Measurements from ENCODE around the gene TMC6. TPM values are rescaled to one million over a fixed set of nuclear protein-coding genes. Genes with fewer than 3 reads are reported as not detected.

TMC6 gene
- total RNA-seq, 2 experiments from 2014 or later = 124 to 258 TPM

- H3K27ac ChIP-seq (ENCODE audit: low read depth, low read length, poor library complexity, severe bottlenecking) = no peak overlapping the region
- CTCF ChIA-PET (ENCODE audit: unreplicated experiment) = no interaction called here
- no peak overlapping the region for H3K4me3 ChIP-seq (ENCODE audit: low read depth, low read length, poor library complexity, severe bottlenecking)
- peaks cover 50% of the 10 kb centered on the region for H3K36me3 ChIP-seq (ENCODE audit: insufficient read depth, low read length)
- no peak overlapping the region for H2AFZ ChIP-seq (ENCODE audit: low read length)
- intact Hi-C loops (cut with micrococcal nuclease; ENCODE audit: unreplicated experiment) = no loop called here
- no peaks in the 10 kb centered on the region for H3K79me2 ChIP-seq (ENCODE audit: insufficient read depth, low read depth, low read length)
- BruUV-seq (replicated peaks) = no TSS peak
- H3K4me1 ChIP-seq (ENCODE audit: insufficient read depth, low read length, poor library complexity, severe bottlenecking) = no peaks in the 10 kb centered on the region
- no peak overlapping the region for H3K4me2 ChIP-seq (ENCODE audit: low read length)
- H3K9me3 ChIP-seq (ENCODE audit: low read length) = no peaks in the 10 kb centered on the region
- no peak for TF ChIP-seq EZH2phosphoT487 (IDR thresholded peaks at IDR 0.05; ENCODE audit: borderline replicate concordance, low read depth, low read length)
- TF ChIP-seq, protein P1, sequence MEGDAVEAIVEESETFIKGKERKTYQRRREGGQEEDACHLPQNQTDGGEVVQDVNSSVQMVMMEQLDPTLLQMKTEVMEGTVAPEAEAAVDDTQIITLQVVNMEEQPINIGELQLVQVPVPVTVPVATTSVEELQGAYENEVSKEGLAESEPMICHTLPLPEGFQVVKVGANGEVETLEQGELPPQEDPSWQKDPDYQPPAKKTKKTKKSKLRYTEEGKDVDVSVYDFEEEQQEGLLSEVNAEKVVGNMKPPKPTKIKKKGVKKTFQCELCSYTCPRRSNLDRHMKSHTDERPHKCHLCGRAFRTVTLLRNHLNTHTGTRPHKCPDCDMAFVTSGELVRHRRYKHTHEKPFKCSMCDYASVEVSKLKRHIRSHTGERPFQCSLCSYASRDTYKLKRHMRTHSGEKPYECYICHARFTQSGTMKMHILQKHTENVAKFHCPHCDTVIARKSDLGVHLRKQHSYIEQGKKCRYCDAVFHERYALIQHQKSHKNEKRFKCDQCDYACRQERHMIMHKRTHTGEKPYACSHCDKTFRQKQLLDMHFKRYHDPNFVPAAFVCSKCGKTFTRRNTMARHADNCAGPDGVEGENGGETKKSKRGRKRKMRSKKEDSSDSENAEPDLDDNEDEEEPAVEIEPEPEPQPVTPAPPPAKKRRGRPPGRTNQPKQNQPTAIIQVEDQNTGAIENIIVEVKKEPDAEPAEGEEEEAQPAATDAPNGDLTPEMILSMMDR (conservative IDR thresholded peaks at IDR 0.05; ENCODE audit: low read length) = no peak
- DNase-seq (ENCODE audit: low spot score) = no peak
- POLR2A ChIA-PET = interaction anchor here (0.7 to 1.1 kb wide), 3 partner anchors 15 to 72 kb away, joined by 3 to 4 read pairs (median 3); partner anchors contain the start of genes TK1 and TMC8
- no peaks in the 10 kb centered on the region for H4K20me1 ChIP-seq (ENCODE audit: insufficient read depth, low read length)
- no peaks in the 10 kb centered on the region for H3K9me2 ChIP-seq (ENCODE audit: insufficient read depth, low read length)
Measured at GRCh38 chr17:78114831-78115723, 13.5 kb downstream of the TMC6 start.

- no peak overlapping the region for H3K4me2 ChIP-seq (ENCODE audit: low read length)
- CTCF ChIA-PET (ENCODE audit: unreplicated experiment) = interaction anchor here (1.6 kb wide), 1 partner anchor 13 kb away, joined by 5 read pairs; no protein-coding TSS in a partner anchor
- H3K4me3 ChIP-seq (ENCODE audit: low read depth, low read length, poor library complexity, severe bottlenecking) = no peak overlapping the region
- intact Hi-C loops (cut with micrococcal nuclease; ENCODE audit: unreplicated experiment) = loop anchor here (2.0 kb wide), 1 partner anchor 29 kb away; no protein-coding TSS in a partner anchor
- TF ChIP-seq EZH2phosphoT487 (IDR thresholded peaks at IDR 0.05; ENCODE audit: borderline replicate concordance, low read depth, low read length) = no peak
- TF ChIP-seq, protein P1 (conservative IDR thresholded peaks at IDR 0.05; ENCODE audit: low read length) = no peak
- peaks cover 52% of the 10 kb centered on the region for H3K36me3 ChIP-seq (ENCODE audit: insufficient read depth, low read length)
- H3K79me2 ChIP-seq (ENCODE audit: insufficient read depth, low read depth, low read length) = no peaks in the 10 kb centered on the region
- no peak for DNase-seq (ENCODE audit: low spot score)
- POLR2A ChIA-PET = interaction anchor here (0.7 to 1.1 kb wide), 3 partner anchors 16 to 73 kb away, joined by 3 to 4 read pairs (median 3); partner anchors contain the start of genes TK1 and TMC8
- no peak overlapping the region for H3K27ac ChIP-seq (ENCODE audit: low read depth, low read length, poor library complexity, severe bottlenecking)
- no peaks in the 10 kb centered on the region for H3K4me1 ChIP-seq (ENCODE audit: insufficient read depth, low read length, poor library complexity, severe bottlenecking)
- BruUV-seq (replicated peaks) = no TSS peak
- H4K20me1 ChIP-seq (ENCODE audit: insufficient read depth, low read length) = no peaks in the 10 kb centered on the region
- no peak overlapping the region for H2AFZ ChIP-seq (ENCODE audit: low read length)
- no peaks in the 10 kb centered on the region for H3K9me3 ChIP-seq (ENCODE audit: low read length)
- H3K9me2 ChIP-seq (ENCODE audit: insufficient read depth, low read length) = no peaks in the 10 kb centered on the region
Measured at GRCh38 chr17:78113804-78114785, 14.5 kb downstream of the TMC6 start.

All from OCI-LY7 (cell line).